ENCODE measurements around the gene AUTS2.

AUTS2 gene

GRCh38 chr7:69749372-69749979, 151.2 kb downstream of the AUTS2 start:
- no peak for DNase-seq (ENCODE audit: low spot score)
- no peak for TF ChIP-seq CTCF (IDR thresholded peaks at IDR 0.05; ENCODE audit: extremely low read depth, missing control alignments)

GRCh38 chr7:69749994-69750393, 151.7 kb downstream of the AUTS2 start:
- no peak for TF ChIP-seq CTCF (IDR thresholded peaks at IDR 0.05; ENCODE audit: extremely low read depth, missing control alignments)
- no peak for DNase-seq (ENCODE audit: low spot score)

GRCh38 chr7:69751026-69751425, 152.8 kb downstream of the AUTS2 start:
- no peak for TF ChIP-seq CTCF (IDR thresholded peaks at IDR 0.05; ENCODE audit: extremely low read depth, missing control alignments)
- no peak for DNase-seq (ENCODE audit: low spot score)

GRCh38 chr7:69753981-69754380, 155.7 kb downstream of the AUTS2 start:
- no peak for DNase-seq (ENCODE audit: low spot score)
- TF ChIP-seq CTCF (IDR thresholded peaks at IDR 0.05; ENCODE audit: extremely low read depth, missing control alignments) = no peak

GRCh38 chr7:69754476-69754875, 156.2 kb downstream of the AUTS2 start:
- TF ChIP-seq CTCF (IDR thresholded peaks at IDR 0.05; ENCODE audit: extremely low read depth, missing control alignments) = no peak
- no peak for DNase-seq (ENCODE audit: low spot score)

GRCh38 chr7:69756235-69756634, 158.0 kb downstream of the AUTS2 start:
- no peak for TF ChIP-seq CTCF (IDR thresholded peaks at IDR 0.05; ENCODE audit: extremely low read depth, missing control alignments)
- no peak for DNase-seq (ENCODE audit: low spot score)

- no peak for TF ChIP-seq CTCF (IDR thresholded peaks at IDR 0.05; ENCODE audit: extremely low read depth, missing control alignments)
- no peak for DNase-seq (ENCODE audit: low spot score)
Observed at GRCh38 chr7:69757528-69757927, 159.3 kb downstream of the AUTS2 start.
